ENCODE measurements around the gene PTPRN. TPM values are rescaled to one million over a fixed set of nuclear protein-coding genes. Genes with fewer than 3 reads are reported as not detected.

Gene PTPRN
- total and polyA plus RNA-seq, 2 of the 8 experiments (the other 6 are each of a cell fraction or from before 2014, with no cell fraction given) = 5.4 to 8.2 TPM

DNA sequence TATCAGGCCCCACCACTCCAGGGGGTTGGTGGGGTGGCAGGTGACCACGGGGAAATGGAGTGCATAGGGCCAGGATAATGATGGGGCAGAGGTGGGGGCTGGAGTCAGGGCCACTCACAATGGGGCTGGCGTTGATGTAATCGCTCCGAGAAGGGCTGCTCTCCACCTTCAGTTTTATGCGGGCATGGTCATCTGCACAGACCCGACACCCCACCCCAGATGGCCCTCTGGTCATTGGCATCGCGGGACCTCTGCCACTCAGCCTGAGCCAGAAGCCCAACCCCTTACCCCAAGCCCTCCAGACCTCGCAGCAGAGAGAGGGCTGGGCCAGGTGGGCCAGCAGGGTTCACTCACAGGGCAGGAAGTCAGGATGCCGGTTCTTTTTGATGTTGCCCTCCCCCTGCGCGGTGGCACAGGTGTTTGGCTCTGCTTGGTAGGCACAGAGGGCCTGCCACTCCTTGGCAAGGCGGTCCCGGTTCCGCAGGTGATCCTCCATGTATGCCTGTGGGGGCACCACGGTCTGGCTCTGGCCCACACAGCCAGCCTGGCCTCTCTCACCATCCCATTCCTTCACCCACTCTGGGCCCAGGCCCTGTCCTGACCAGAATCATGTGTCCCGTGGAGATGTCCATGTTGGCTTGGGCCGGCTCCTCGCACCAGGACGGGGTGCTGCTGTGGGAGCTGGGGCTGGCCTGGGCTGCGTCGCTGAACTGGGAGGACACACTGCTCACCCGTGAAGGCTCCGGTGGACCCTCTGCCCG lies 12.4 kb downstream of the PTPRN start:
- Histone ChIP-seq H3K18ac (ENCODE audit: extremely low read depth, low read length) (no peak overlapping the region), H3K9me3 (ENCODE audit: insufficient read depth in 2 of 2, low read depth in 1 of 2, low read length in 1 of 2) (0 out of 4 replicates have a peak, but pooled peaks cover 0 to 5% of the 10 kb centered on the region in 2 experiments), H3K23me2 (ENCODE audit: low read depth, low read length) (peaks cover 4% of the 10 kb centered on the region; the same call in 1 of the 2 replicates), H3K14ac (ENCODE audit: insufficient read length) (no peak overlapping the region), H3K4ac (replicated peaks; ENCODE audit: insufficient read length, low read depth, low read length) (no peak overlapping the region), H3K79me2 (ENCODE audit: control insufficient read depth in 1 of 2, insufficient read depth in 2 of 2, low read length in 2 of 2) (no peaks in the 10 kb centered on the region), H3K36me3 (ENCODE audit: control insufficient read depth in 2 of 4, insufficient read depth in 4 of 4, low read length in 3 of 4) (no peaks in the 10 kb centered on the region), H4K91ac (replicated peaks; ENCODE audit: insufficient read length, low read length) (no peak overlapping the region), H2AFZ (ENCODE audit: low read length) (no peak overlapping the region), H3K23ac (ENCODE audit: insufficient read length) (no peak overlapping the region), H4K20me1 (replicated peaks in 1 of 2; ENCODE audit: control insufficient read depth in 1 of 2, insufficient read depth in 2 of 2, low read length in 2 of 2) (no peaks in the 10 kb centered on the region), H2BK120ac (replicated peaks; ENCODE audit: low read depth, low read length) (no peak overlapping the region), H3K27ac (ENCODE audit: low read depth, low read length) (no peak overlapping the region), H3K4me3 (ENCODE audit: extremely low read depth in 1 of 4, insufficient read depth in 2 of 4, low read depth in 3 of 4, low read length in 4 of 4) (no peak overlapping the region), H3K4me1 (replicated peaks in 1 of 4; ENCODE audit: control insufficient read depth in 3 of 4, insufficient read depth in 4 of 4, low read length in 3 of 4) (peaks cover 0 to 8% (median 3%) of the 10 kb centered on the region in 4 experiments; a peak in 4 of 7 replicates), H4K8ac (ENCODE audit: extremely low read depth, insufficient read depth, low read length) (no peak overlapping the region), H3K27me3 (replicated peaks in 1 of 4; ENCODE audit: control insufficient read depth in 3 of 4, extremely low read depth in 1 of 4, insufficient read depth in 3 of 4, low read length in 3 of 4) (peaks cover 0 to 36% (median 19%) of the 10 kb centered on the region in 4 experiments; a peak in 6 of 7 replicates), H3K4me2 (ENCODE audit: insufficient read depth in 1 of 2, low read depth in 2 of 2, low read length in 2 of 2) (no peak overlapping the region), H4K5ac (ENCODE audit: insufficient read length, low read depth, low read length) (no peak overlapping the region), H3K79me1 (ENCODE audit: low read depth, low read length) (no peaks in the 10 kb centered on the region; the same call in 1 of the 2 replicates), H2BK5ac (ENCODE audit: low read depth, low read length) (no peak overlapping the region; the same call in 1 of the 2 replicates), H3K56ac (replicated peaks; ENCODE audit: insufficient read length, low read depth, low read length) (no peak overlapping the region), H2AK5ac (ENCODE audit: low read depth, low read length) (no peak overlapping the region), H3K9ac (replicated peaks in 1 of 4; ENCODE audit: extremely low read depth in 1 of 4, low read depth in 3 of 4, low read length in 3 of 4) (no peak overlapping the region), H2BK12ac (ENCODE audit: low read depth, low read length) (no peak overlapping the region), H2BK15ac (ENCODE audit: low read length) (no peak overlapping the region), H2BK20ac (ENCODE audit: low read length) (no peak overlapping the region)
- WGBS, 2 experiments (ENCODE audit: extremely low coverage in 1 of 2, insufficient coverage in 1 of 2, insufficient read length in 1 of 2, insufficient replicate concordance in 2 of 2, low coverage in 1 of 2, low lambda C conversion rate in 2 of 2, missing lambda C conversion rate in 1 of 2) = 91% methylated on average over 20 of the region's 25 CpGs; no CpG with 5 or more reads in 1 of the 2 experiments
- ChIA-PET POLR2A (ENCODE audit: partially characterized antibody) (interaction anchor here (2.3 to 3.7 kb wide), 2 partner anchors 9 to 10 kb away, joined by 13 to 19 read pairs; no protein-coding TSS in a partner anchor), CTCF (ENCODE audit: partially characterized antibody) (interaction anchor here (0.6 to 11.7 kb wide), 20 partner anchors 12 to 249 kb away, joined by 3 to 220 read pairs (median 7); partner anchors contain the start of genes ANKZF1, ATG9A, DNAJB2 and PTPRN)
- no peak for DNase-seq (ENCODE audit: low read depth in 1 of 2, low spot score in 2 of 2)
- no peak for FAIRE-seq
- TF ChIP-seq CHD1 (IDR thresholded peaks at IDR 0.05; ENCODE audit: low read depth, low read length) (no peak), CTBP2 (IDR thresholded peaks at IDR 0.05; ENCODE audit: borderline replicate concordance, insufficient read depth, insufficient read length, low read length) (no peak), KDM1A (IDR thresholded peaks at IDR 0.05; ENCODE audit: borderline replicate concordance, low read length) (no peak), SAP30 (IDR thresholded peaks at IDR 0.05; ENCODE audit: insufficient read depth, insufficient replicate concordance, low read length) (no peak), POLR2AphosphoS5 (IDR thresholded peaks at IDR 0.05; ENCODE audit: low read depth, low read length) (no peak)
- TF ChIP-seq, protein P1, sequence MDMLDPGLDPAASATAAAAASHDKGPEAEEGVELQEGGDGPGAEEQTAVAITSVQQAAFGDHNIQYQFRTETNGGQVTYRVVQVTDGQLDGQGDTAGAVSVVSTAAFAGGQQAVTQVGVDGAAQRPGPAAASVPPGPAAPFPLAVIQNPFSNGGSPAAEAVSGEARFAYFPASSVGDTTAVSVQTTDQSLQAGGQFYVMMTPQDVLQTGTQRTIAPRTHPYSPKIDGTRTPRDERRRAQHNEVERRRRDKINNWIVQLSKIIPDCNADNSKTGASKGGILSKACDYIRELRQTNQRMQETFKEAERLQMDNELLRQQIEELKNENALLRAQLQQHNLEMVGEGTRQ (IDR thresholded peaks at IDR 0.05; ENCODE audit: low read length) = no peak
- TF ChIP-seq, protein P2, sequence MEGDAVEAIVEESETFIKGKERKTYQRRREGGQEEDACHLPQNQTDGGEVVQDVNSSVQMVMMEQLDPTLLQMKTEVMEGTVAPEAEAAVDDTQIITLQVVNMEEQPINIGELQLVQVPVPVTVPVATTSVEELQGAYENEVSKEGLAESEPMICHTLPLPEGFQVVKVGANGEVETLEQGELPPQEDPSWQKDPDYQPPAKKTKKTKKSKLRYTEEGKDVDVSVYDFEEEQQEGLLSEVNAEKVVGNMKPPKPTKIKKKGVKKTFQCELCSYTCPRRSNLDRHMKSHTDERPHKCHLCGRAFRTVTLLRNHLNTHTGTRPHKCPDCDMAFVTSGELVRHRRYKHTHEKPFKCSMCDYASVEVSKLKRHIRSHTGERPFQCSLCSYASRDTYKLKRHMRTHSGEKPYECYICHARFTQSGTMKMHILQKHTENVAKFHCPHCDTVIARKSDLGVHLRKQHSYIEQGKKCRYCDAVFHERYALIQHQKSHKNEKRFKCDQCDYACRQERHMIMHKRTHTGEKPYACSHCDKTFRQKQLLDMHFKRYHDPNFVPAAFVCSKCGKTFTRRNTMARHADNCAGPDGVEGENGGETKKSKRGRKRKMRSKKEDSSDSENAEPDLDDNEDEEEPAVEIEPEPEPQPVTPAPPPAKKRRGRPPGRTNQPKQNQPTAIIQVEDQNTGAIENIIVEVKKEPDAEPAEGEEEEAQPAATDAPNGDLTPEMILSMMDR (IDR thresholded peaks at IDR 0.05; ENCODE audit: control extremely low read depth in 1 of 3, insufficient read depth in 1 of 3, low read depth in 1 of 3, low read length in 3 of 3) = no peak
